Measurements from ENCODE around the gene KAT6B.
"Not testable (repeated sequence)": the region's sequence is repeated elsewhere in the genome, so short reads cannot be mapped to it uniquely, and the experiment has no call there.

The KAT6B gene

GRCh38 chr10:74863551-74863950 lies 37.2 kb downstream of the KAT6B start:
- DNase-seq, result no peak

- DNase-seq, result no peak
Measured at GRCh38 chr10:74867351-74867750, 41.0 kb downstream of the KAT6B start.

GRCh38 chr10:74868392-74868977 lies 42.1 kb downstream of the KAT6B start:
- DNase-seq, result no peak

GRCh38 chr10:74869635-74870034 lies 43.2 kb downstream of the KAT6B start:
- DNase-seq, result no peak

GRCh38 chr10:74870191-74870590 lies 43.8 kb downstream of the KAT6B start:
- no peak for DNase-seq

- no peak for DNase-seq
Measured at GRCh38 chr10:74871595-74872382, 45.4 kb downstream of the KAT6B start.

- DNase-seq, result no peak
Measured at GRCh38 chr10:74873803-74874454, 47.5 kb downstream of the KAT6B start.

- DNase-seq, result no peak
Measured at GRCh38 chr10:74874649-74875048, 48.2 kb downstream of the KAT6B start.

- DNase-seq, result no peak
Measured at GRCh38 chr10:74875068-74875467, 48.7 kb downstream of the KAT6B start.

GRCh38 chr10:74875966-74876365 lies 49.6 kb downstream of the KAT6B start:
- peak; percentile 44 for DNase-seq

GRCh38 chr10:74877054-74877453 lies 50.7 kb downstream of the KAT6B start:
- not testable (repeated sequence) for DNase-seq

- no peak for DNase-seq
Measured at GRCh38 chr10:74877898-74878297, 51.5 kb downstream of the KAT6B start.

- DNase-seq, result no peak
Measured at GRCh38 chr10:74880041-74880440, 53.6 kb downstream of the KAT6B start.

GRCh38 chr10:74881253-74881884 lies 55.0 kb downstream of the KAT6B start:
- DNase-seq, result no peak

- no peak for DNase-seq
Measured at GRCh38 chr10:74882427-74882826, 56.0 kb downstream of the KAT6B start.

- DNase-seq, result no peak
Measured at GRCh38 chr10:74882831-74883230, 56.4 kb downstream of the KAT6B start.

GRCh38 chr10:74883428-74883827 lies 57.0 kb downstream of the KAT6B start:
- DNase-seq, result no peak

GRCh38 chr10:74887614-74888284 lies 61.3 kb downstream of the KAT6B start:
- DNase-seq, result no peak

GRCh38 chr10:74888962-74889661 lies 62.7 kb downstream of the KAT6B start:
- no peak for DNase-seq

GRCh38 chr10:74889662-74889998 lies 63.2 kb downstream of the KAT6B start:
- no peak for DNase-seq

- DNase-seq, result no peak
Measured at GRCh38 chr10:74890460-74890859, 64.1 kb downstream of the KAT6B start.

- DNase-seq, result no peak
Measured at GRCh38 chr10:74891053-74891452, 64.7 kb downstream of the KAT6B start.

GRCh38 chr10:74892839-74893238 lies 66.4 kb downstream of the KAT6B start:
- DNase-seq, result no peak

All from NCI-H345 (cell line).